Measurements from ENCODE around the gene MEIOSIN. TPM values are rescaled to one million over a fixed set of nuclear protein-coding genes. Genes with fewer than 3 reads are reported as not detected.

MEIOSIN gene
- total and polyA plus RNA-seq, 2 of the 4 experiments (the other 2 are of a cell fraction): not detected

- DNase-seq (no peak), ATAC-seq (ENCODE audit: low read depth) (peak; percentile 62)
- H3K4ac ChIP-seq (ENCODE audit: low read depth, low read length): peak within 1 kb of the TSS; percentile 96
- no peaks in the 10 kb centered on the region for H3K27me3 ChIP-seq (ENCODE audit: control insufficient read depth, insufficient read depth, low read length)
- H2AK9ac ChIP-seq (replicated peaks; ENCODE audit: low read depth, low read length, poor library complexity): peak within 1 kb of the TSS; percentile 97
- H3K9ac ChIP-seq (ENCODE audit: low read depth, low read length): peak within 1 kb of the TSS; percentile 66
- H3K9me1 ChIP-seq (ENCODE audit: insufficient read depth, low read length): peaks cover 19% of the 10 kb centered on the region
- H4K20me1 ChIP-seq (ENCODE audit: insufficient read depth, low read length): peaks cover 30% of the 10 kb centered on the region
- intact Hi-C loops (cut with micrococcal nuclease) (no loop called here), in situ Hi-C loops (cut with MboI; ENCODE audit: low sequenced_read_pairs) (no loop called here), dilution Hi-C loops (cut with HindIII; ENCODE audit: low sequenced_read_pairs, unreplicated experiment) (no loop called here)
- CTCF ChIA-PET: interaction anchor here (0.6 to 1.6 kb wide), 4 partner anchors 12 to 337 kb away, joined by 3 to 9 read pairs (median 4); no protein-coding TSS in a partner anchor
- peak within 1 kb of the TSS; percentile 94 for H3K27ac ChIP-seq (ENCODE audit: insufficient read depth, low read length)
- H3K36me3 ChIP-seq (ENCODE audit: control insufficient read depth, insufficient read depth, low read length): peaks cover 46% of the 10 kb centered on the region
- H3K23ac ChIP-seq (ENCODE audit: low read depth, low read length): peak within 1 kb of the TSS; percentile 88
- peak within 1 kb of the TSS; percentile 81 for H3K4me2 ChIP-seq (ENCODE audit: low read depth, low read length)
- no TSS peak for BruUV-seq (replicated peaks)
- no peak for TF ChIP-seq CTCF (conservative IDR thresholded peaks at IDR 0.05; ENCODE audit: low read depth, low read length)
- TF ChIP-seq POLR2A (IDR thresholded peaks at IDR 0.05; ENCODE audit: low read depth, low read length): no peak
- no peak for TF ChIP-seq SMC3 (IDR thresholded peaks at IDR 0.05; ENCODE audit: low read depth, low read length)
- TF ChIP-seq NFE2L2 (IDR thresholded peaks at IDR 0.05; ENCODE audit: low read depth, low read length): no peak
- TF ChIP-seq CHD1 (IDR thresholded peaks at IDR 0.05; ENCODE audit: low read depth, low read length): no peak
- no peak for TF ChIP-seq BHLHE40 (IDR thresholded peaks at IDR 0.05; ENCODE audit: low read depth, low read length)
- no peak for TF ChIP-seq RCOR1 (IDR thresholded peaks at IDR 0.05; ENCODE audit: insufficient replicate concordance, low read length)
- no peak for TF ChIP-seq CEBPB (IDR thresholded peaks at IDR 0.05; ENCODE audit: low read depth, low read length)
- peak within 1 kb of the TSS; percentile 71 for H4K5ac ChIP-seq (ENCODE audit: low read depth, low read length)
- H2BK20ac ChIP-seq (ENCODE audit: low read depth, low read length): peak within 1 kb of the TSS; percentile 93
- POLR2A ChIA-PET (ENCODE audit: unreplicated experiment): interaction anchor here (0.5 to 1.6 kb wide), 7 partner anchors 8 to 35 kb away, joined by 3 to 16 read pairs (median 11); partner anchors contain the start of genes DMWD and SIX5
- H4K8ac ChIP-seq (ENCODE audit: low read depth in 2 of 2, low read length in 2 of 2): peak within 1 kb of the TSS; percentile 18 to 85
- H3K14ac ChIP-seq (replicated peaks; ENCODE audit: low read depth, low read length): peak within 1 kb of the TSS; percentile 96
- peak within 1 kb of the TSS; percentile 33 for H3K4me3 ChIP-seq (ENCODE audit: insufficient read depth, low read depth, low read length)
- H2BK15ac ChIP-seq (ENCODE audit: low read depth, low read length): peak within 1 kb of the TSS; percentile 95; the same call in 1 of the 3 replicates
- H3K79me1 ChIP-seq (ENCODE audit: low read depth in 1 of 2, low read length in 2 of 2): peaks cover 31 to 83% of the 10 kb centered on the region in 2 experiments
- no peaks in the 10 kb centered on the region for H3K9me3 ChIP-seq (ENCODE audit: control insufficient read depth, insufficient read depth, low read length)
- 29% methylated on average over 12 of the region's 18 CpGs; no CpG with 5 or more reads in 1 of the 2 experiments for WGBS, 2 experiments (ENCODE audit: extremely low coverage in 2 of 2, insufficient read length in 1 of 2)
- peak within 1 kb of the TSS; percentile 87 for H3K18ac ChIP-seq (ENCODE audit: low read depth, low read length)
- H2BK120ac ChIP-seq (ENCODE audit: low read depth, low read length): peak within 1 kb of the TSS; percentile 96
- H2AFZ ChIP-seq (replicated peaks; ENCODE audit: low read length, poor library complexity): peak within 1 kb of the TSS; percentile 81
- peak within 1 kb of the TSS; percentile 88; the same call in 1 of the 2 replicates for H2AK5ac ChIP-seq (ENCODE audit: low read depth, low read length)
- H3K56ac ChIP-seq (ENCODE audit: extremely low read depth, insufficient read depth, low read length): peak within 1 kb of the TSS; percentile 50; the same call in 1 of the 2 replicates
- peak within 1 kb of the TSS; percentile 94 for H2BK5ac ChIP-seq (ENCODE audit: low read depth, low read length, poor library complexity, severe bottlenecking)
- H4K91ac ChIP-seq (ENCODE audit: insufficient read depth, low read depth, low read length): peak within 1 kb of the TSS; percentile 86
- H3K4me1 ChIP-seq (ENCODE audit: control insufficient read depth, insufficient read depth, low read length): peaks cover 30% of the 10 kb centered on the region
Measured at GRCh38 chr19:45782162-45782691, 49.0 kb downstream of the MEIOSIN start, which contains the start of gene DMPK. Gene DMPK (minus strand): TSS chr19:45782490. CDS start chr19:45782352, 138 bp downstream.
